NCI-H524 treated with DMSO at 0.1 percent for 48 hours (cell line): ENCODE results near the gene CBX2.

ENCODE experiments used
- DNase-seq: peaks from one replicate; lab custom pipeline; 2025; lab: John Stamatoyannopoulos, UW

Gene CBX2

GRCh38 chr17:79829457-79829856 is 51.5 kb downstream of the CBX2 start:
- DNase-seq: no peak

- no peak for DNase-seq
Observed at GRCh38 chr17:79830303-79830702, 52.4 kb downstream of the CBX2 start.

- DNase-seq: no peak
Observed at GRCh38 chr17:79830763-79831264, 52.9 kb downstream of the CBX2 start.

GRCh38 chr17:79831265-79832217 is 53.6 kb downstream of the CBX2 start:
- DNase-seq: no peak

- DNase-seq: no peak
Observed at GRCh38 chr17:79832218-79833109, 54.5 kb downstream of the CBX2 start.

GRCh38 chr17:79833110-79833450 is 55.1 kb downstream of the CBX2 start:
- no peak for DNase-seq

- DNase-seq: no peak
Observed at GRCh38 chr17:79833744-79834564, 56.0 kb downstream of the CBX2 start.

- no peak for DNase-seq
Observed at GRCh38 chr17:79834565-79835469, 56.9 kb downstream of the CBX2 start.

- DNase-seq: no peak
Observed at GRCh38 chr17:79835470-79835899, 57.5 kb downstream of the CBX2 start.

- DNase-seq: no peak
Observed at GRCh38 chr17:79835953-79836509, 58.1 kb downstream of the CBX2 start.

- no peak for DNase-seq
Observed at GRCh38 chr17:79836510-79836971, 58.6 kb downstream of the CBX2 start.

- no peak for DNase-seq
Observed at GRCh38 chr17:79836972-79837887, 59.3 kb downstream of the CBX2 start.
